ENCODE measurements around the gene BRD4.

The BRD4 gene

DNA sequence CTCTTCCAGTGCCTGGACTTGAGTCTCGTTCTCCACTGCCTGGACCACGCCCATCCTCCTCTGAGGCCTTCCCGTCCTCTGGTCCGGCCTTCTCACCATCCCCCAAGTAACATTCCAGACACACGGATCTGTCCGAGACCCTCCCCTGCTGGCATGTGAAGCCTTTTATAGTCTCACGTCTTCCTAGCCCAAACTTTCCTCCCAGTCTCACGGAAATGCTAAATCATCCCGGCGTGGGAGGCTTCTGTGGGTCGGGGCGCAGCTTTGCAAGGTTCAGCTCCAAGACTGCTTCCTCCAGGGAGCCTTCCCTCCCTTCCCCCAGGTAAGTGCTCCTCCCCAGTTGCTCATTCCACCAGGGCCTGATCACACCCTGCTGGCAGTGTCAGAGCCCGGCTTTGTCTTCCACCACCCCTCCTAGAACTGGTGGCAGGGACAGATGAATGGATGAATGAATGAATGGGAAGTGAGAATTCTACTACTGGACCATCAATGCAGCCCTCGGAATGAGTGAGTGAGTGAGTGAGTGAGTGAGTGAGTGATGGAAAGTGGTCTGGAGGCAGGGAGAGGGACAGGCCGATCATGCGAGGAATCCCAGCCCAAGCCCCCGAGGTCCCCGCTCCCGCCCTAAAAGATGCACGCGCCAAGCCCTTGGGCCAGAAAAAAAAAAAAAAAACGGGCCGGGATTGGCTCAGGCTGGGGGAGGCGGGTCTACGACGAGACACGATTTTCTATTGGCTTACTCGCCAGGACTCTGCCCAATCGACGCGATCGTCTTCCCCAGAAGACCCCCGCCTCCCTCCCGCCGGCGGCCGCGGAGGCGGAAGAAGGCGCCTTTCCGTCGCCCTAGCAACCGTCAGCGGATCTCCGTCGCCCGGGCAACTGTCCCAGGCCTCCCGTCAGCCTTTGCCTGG lies 109.3 kb downstream of the BRD4 start:
- DNase-seq, result peak; percentile 97

DNA sequence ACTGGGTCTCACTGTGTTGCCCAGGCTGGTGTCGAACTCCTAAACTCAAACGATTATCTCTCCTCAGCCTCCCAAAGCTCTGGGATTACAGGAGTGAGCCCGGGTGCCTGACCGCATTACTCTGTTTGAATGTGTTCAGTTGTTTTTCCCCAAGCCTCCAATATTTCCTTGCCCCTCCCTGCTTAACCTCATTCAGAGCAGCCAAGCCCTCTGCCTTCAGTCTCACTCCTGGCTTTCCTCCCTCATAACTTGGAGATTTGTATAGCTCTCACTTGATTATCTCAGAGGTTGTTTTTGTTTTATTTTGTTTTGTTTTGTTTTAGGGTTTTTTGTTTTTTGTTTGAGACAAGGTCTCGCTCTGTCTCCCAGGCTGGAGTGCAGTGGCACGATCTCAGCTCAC lies 111.5 kb downstream of the BRD4 start:
- DNase-seq, result no peak

DNA sequence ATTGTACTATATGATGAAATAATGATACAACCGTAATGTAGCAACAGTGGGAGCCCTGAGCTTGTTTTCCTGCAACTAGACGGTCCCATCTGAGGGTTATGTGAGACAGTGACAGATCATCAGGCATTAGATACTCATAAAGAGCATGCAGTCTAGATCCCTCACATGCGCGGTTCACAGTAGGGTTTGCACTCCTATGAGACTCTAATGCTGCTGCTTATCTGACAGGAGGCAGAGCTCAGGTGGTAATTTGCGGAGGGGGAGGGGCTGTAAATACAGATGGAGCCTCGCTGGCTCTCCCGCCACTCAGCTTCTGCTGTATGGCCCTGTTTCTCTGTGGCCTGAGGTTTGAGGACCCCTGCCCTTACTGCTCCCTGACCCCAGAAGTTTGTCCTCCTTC lies 113.8 kb downstream of the BRD4 start:
- DNase-seq, result no peak

DNA sequence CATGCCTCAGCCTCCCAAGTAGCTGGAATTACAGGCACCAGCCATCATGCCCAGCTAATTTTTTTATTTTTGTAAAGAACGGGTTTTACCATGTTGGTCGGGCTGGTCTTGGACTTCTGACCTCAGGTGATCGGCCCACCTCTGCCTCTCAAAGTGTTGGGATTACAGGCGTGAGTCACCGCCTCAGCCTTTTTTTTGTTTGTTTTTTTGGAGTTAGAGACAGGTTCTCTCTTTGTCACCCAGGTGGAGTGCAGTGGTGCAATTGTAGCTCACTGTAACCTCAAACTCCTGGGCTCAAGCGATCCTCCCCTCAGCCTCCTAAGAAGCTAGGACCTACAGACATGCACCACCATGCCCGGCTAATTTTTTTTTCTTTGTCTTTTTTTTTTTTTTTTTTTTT lies 116.0 kb downstream of the BRD4 start:
- no peak for DNase-seq

DNA sequence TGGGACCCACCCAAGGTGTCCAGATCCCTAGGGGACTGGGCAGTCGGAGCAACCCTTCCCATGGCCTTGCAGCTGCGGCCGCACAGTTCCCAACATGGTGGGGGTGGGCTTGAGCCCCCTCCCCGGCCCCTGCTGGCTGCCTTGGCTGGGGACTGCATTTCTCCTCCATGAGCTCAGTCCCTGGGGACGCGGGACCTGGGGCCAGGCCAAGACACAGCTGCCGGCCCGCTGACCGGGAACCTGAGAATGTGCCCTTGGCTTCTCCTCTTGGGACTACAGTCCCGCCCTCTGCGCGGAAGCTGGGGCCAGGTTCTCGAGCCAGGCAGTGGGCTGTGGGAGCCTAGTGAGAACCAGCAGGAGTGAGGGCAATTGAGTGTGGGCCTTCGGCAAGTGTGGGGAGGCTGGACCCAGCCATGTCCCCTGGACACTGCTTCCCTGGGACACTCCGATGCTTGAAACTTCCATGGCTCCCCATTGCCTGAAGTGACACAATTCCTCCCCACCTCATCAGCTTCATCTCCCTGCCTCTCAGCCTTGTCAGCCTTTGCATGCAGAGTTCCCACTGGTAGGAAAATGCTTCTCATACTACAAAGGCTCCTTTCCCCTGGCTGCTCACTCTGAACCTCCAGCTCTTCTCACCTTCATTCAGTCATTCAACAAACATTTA lies 118.5 kb downstream of the BRD4 start:
- peak; percentile 45 for DNase-seq

DNA sequence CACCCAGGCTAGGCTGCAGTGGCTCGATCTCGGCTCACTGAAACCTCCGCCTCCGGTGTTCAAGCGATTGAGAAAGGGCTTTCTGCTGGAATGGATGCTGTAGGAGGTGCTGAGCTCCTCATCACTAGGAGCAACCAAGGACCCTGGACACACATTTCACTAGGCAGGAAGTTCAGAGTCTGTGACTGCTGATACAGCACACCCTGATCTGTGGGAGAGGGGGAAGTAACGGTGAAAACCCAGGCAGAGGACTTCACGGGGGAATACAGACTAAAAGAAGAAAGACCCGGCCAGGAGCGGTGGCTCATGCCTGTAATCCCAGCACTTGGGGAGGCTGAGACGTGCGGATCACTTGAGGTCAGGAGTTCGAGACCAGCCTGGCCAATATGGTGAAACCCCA lies 119.6 kb downstream of the BRD4 start:
- no peak for DNase-seq

DNA sequence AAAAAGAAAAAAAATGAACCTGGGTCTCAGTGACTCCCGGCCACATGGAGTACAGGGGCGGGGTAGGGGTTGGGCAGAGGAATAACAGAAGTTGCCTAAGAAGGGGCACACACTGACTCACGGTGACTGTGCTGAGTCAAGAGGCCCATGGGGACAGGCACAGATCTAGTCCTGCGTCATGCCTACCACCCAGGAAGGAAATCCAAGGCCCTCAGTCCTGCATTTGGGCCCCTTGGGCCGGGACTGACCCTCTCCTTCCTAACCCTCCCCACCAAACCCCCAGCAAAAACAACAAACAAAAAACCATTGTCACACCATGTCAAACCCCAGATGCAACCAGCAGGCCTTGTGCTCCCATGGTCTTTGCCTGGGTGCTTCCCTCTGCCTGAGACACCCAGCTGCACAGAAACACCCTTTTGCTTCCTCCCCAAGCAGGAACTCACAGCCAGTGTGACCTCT lies 122.0 kb downstream of the BRD4 start:
- DNase-seq, result peak; percentile 86

DNA sequence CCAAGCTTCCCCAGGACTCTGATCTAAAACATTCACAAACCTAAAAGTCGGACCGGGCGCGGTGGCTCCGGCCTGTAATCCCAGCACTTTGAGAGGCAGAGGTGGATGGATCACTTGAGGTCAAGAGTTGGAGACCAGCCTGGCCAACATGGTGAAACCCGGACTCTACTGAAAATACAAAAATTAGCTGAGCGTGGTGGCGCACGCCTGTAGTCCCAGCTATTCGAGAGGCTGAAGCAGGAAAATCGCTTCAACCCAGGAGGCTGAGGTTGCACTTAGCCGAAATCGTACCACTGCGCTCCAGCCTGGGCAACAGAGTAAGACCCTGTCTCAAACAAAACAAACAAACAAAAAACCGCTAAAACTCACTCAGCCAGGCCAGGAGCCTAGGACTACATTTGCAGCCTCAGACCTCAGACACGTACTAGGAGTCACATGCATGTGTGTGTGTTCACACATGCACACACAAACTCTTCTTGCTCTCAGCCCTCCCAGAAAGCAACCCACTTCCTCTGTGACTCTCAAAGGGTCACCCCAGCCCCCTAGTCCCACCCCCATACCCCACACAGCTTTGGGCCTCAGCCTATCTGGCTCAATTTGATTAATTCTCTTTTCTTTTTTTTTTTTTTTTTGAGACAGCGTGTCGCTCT lies 130.8 kb downstream of the BRD4 start:
- no peak for DNase-seq

DNA sequence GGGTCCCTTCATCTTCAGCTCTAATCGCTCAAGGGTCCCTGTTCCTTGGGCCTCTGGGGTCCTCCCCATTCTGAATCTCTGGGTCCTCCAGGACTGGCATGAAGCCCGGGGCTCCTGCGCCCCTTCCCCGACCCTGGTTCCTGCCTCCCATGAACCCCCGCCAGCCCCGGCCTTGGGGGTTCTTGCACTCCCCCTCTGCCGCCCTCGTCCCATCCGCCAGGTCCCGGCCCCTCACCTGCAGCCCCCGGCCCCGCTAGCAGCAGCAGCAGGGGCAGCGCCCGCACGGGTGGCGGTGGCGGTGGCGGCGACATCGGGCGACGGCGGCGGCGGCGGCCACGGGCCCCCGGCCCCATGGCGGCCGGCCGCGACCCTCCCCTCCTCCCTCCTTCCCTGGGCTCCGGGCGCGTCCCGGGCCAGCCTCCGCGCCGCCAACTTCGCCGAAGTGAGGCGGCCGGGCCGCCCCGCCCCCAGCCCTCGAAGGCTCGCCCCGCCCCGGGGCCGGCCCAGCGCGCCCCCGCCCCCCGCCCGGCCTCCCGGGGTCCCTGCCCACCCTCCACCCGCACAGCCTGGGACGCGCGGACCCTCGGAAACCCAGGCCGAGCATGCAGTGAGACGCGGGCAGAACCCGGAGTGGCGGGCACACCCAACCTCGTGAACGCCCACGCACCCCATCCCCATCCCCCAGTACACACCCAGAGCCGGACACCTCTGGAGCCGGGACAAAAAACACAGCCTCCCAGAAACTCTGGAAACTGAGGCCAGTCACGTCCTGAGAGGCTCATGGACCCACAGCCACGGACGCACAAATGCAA lies 131.6 kb downstream of the BRD4 start, which contains the start of gene NOTCH3:
TSS of gene NOTCH3 (minus strand) at position 443 of the 812 bp plus-strand sequence. CDS start at position 353, 90 bp downstream.
- peak; percentile 28 for DNase-seq

DNA sequence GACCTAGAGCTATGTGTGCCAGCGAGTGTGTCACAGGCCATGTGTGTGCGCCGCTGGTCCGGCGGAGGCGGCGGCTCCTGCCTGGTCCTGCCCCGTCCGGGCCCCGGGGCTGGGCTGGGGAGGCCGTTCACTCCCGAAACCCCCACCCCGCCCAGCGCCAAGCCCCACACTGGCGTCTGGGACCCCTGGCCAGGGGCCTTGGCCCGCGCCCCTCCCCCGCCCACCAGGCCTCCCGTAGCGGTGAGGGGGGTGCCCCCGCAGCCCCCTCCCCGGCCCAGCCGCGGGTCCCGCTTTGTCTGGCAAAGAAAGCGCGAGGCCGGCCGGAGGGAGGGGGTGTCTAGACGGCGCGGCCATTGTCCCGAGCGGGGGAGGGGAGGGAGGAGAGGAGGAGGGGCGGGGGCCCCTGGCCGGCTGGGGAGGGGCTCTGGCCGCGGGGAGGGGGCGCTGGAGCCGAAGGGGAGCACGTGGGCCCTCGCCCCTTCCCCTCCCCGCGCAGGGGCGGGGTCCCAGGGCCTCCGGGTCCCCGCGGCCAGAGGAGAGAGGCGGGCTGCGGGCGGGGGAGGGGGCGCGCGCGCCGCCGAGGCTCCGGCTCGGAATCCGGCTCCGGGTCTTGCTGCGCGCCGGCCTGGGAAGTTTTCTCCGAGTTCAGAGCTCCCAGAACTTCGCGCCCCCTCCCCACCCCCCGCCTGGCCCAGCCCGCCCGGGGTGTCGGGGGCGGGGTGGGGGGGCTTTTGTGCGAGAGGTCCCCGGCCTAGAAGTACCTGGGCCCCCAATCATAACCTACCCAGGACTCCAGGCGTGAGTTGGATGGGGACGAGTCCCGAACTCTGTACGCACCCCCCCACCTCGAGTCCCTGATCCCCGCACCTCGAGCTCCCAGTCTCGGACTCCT lies 132.4 kb downstream of the BRD4 start:
- DNase-seq, result peak; percentile 50

DNA sequence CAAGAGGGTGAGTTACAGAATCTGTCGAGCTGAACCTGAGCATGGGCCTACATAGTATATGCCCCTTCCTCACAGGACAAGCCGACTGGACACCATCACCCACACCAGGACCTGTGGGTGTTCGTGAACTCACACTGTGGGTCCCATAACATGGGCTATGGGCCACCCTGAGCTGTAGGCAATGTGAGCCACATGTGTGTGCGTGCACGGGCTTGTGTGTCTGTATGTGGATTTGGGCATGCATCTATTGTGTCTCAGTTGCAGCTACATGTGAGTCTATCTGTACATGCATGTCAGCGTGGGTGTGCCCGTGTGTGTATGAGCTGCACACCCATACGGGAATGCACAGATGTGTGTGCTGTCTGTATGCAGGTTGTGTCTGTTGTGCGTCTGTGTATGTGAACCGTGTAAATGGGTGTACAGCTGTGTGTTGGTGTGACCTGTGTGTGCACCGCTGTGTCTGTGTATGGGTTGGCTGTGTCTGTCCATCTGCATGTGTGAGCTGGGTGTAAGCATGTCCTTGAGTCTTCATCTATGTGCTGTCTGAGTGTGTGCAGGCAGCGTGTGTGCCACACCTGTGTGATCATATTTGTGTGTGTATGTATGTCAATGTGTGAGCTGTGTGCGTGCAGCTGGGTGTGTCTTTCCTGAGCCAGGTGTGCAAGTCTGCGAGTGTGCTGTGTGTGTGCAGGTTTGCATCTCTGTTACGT lies 133.2 kb downstream of the BRD4 start:
- no peak for DNase-seq

DNA sequence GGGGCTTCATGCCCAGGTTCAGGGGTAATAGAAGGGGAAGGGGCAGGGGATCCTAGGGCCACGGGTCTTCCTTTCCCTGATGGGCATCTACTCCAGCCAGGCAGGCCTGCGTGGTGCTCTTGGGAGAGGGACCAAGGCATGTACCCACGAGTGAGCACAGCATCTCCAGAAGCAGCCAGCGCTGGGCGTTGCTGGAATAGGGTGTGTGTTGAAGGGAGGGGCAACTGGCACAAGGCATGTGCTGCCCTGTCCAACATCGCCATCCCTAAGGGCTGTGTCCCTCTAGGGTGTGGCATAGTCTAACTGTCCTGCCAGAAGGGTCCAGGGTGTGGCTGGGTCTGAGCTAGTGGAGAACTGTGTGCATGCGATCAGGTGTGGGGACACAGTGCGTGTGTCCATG lies 134.4 kb downstream of the BRD4 start:
- DNase-seq, result no peak

DNA sequence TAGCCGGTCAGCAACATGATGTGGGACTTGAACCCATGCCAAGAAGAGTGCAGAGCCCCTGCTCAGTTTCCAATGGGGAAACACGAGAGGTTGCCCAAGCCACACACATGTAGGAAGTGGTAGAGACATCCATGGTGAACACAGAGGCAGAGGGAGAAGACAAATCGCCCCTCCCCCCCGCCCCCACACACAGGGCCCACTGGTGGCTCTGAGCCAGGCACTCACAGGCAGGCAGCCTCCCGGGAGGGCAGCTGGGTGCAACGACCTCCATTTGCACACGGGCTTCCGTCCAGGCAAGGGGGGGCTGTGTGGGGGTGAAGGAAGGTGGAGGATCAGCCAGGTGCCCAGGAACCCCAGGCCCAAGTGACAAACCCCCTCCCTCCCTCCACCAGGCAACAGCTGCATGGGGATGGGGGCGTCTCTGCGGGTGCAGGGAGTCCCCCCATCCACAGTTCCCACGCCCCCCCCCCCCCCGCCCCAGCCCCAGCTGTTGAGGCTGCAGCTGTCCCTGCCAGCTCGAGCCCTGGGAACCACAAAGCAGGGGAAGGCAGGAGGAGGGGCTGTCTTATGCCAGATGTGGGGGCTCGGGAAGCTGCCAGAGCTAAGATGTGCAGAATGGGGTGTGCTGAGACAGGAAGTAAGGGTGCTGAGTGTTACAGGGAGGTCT lies 134.9 kb downstream of the BRD4 start:
- DNase-seq, result peak; percentile 62

DNA sequence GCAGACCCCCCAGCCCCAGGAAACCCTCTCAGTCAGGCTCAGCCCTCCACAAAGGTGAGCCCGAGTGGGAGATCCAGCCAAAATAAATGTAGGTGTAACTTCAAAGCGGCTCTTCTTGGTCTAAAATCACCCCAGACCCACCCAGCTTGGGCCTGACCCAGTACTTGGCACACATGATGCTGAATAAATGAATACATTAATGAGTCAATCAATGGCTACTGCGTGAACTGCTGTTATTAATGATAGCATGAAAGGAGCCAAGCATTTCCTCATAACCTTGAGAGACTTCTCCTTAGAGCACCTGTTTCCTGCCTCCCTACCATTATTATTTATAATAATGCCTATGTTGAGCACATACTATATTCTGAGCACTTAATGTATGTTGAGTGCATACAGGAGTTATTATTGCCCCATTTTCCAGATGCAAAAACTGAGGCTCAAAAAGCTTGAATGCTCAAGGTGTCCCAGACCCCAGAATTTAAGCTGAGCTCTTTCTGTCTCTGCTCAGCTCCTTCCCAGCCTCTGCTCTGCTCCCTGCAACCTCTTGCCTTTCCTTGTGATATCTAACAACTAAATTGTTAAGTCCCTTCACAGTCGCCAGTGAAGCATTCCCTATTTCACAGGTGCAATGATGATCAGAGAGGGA lies 135.9 kb downstream of the BRD4 start:
- DNase-seq, result no peak

DNA sequence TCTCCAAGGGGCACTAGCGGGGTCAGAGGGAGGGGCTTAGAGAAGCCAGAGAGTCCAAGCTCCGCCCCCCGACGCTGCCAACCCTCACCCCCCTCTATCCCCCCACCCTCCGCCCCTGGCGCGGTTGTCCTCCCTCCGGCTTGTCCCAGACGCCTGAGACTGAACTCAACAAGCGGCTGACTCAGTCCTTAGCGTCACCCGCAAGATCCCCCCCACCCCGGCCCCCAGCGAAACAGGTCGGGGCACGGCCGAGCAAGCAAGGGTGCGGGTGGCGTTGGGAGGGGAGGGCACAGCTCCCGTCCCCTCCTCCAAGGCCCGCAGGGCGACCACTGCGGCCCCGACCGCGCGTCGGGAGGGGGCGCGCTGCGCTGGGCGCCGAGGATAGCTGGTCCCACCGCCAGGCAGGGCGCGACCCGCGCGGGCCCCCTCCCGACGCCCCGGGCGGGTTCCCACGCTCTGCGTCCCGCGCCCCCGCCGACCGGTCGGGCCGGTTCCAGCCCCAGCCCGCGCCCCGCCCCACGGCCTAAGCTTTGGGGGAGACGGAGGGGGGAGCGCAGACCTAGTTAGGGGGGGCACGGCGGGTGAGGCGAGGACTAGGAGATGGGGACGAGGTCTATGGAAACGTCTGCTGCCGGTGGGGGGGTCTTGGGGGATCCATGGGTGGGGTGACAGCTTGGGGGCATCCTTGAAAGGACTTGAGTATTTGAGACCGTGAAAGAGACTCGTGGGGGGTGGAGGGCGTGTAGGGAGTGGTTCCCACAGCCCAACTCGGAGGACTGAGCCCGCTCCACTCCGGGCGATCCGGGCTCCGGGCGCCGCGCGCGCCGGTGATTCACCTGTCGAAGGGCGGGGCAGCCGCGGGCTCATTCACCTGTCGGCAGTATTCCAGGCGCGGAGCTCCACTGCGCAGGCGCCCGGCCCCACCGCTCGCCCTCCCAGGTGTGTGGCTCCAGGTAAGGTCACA lies 136.7 kb downstream of the BRD4 start:
- DNase-seq, result peak; percentile 80

DNA sequence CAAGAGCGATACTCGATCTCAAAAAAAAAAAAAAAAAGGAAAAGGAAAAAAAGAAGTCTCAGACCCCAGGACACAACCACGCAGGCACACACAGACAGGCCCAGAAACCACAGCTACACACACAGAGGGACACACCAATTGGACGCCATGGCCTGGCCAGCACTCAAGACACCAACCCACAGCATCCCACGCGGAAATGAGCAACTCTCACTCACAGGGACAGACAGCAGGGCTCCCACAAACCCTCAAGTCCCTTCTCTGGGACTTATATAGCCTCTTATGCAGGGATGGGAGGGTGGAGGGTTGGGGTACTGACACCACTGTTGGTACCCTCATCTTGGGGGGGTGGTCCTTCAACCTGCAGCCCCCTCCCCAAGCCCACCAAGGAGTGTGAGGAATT lies 137.4 kb downstream of the BRD4 start:
- peak; percentile 38 for DNase-seq

DNA sequence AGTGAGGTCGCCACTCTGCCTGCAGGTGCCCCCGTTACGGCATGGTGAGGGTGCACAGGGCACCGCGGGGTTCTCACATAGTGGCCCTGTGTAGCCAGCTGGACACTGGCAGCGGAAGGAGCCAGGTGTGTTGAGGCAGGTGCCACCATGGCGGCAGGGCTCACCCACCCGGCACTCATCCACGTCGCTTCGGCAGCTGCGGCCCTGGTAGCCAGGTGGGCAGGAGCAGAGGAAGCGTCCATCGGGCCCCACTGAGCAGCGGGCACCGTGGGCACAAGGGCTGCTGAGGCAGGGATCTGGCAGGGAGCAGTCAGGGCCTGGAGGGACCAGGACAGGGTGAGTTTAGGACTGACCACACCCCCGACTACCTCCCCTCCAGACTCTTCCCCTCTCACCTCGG lies 140.4 kb downstream of the BRD4 start:
- DNase-seq, result no peak

DNA sequence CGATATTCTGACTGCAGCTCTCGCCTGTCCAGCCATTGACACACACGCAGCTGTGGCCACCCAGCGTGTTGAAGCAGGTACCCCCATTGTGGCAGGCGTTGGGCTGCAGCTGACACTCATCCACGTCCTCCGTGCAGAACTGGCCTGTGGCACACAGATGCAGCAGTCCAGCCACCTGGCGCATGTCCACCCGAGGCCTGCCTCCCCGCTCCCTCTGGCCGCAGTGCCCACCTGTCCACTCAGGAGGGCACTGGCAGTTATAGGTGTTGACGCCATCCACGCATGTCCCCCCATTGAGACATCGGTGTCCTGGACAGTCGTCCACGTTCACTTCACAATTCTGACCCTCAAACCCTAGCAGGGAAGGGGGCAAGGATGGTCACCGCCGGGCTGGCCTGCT lies 140.8 kb downstream of the BRD4 start:
- DNase-seq, result no peak
